CD4-positive, alpha-beta T cell treated with Interleukin-21 for 1 hour (primary cell): ENCODE measurements around the gene PTPRN2.
"Not testable (repeated sequence)": the region's sequence is repeated elsewhere in the genome, so short reads cannot be mapped to it uniquely, and the experiment has no call there.

Source experiments
- DNase-seq: peaks from one replicate; pipeline ENCODE4 v3.0.0-alpha.2; 2020

The PTPRN2 gene

GRCh38 chr7:158395349-158395748, 192.3 kb downstream of the PTPRN2 start:
- DNase-seq, result no peak

GRCh38 chr7:158394936-158395335, 192.7 kb downstream of the PTPRN2 start:
- DNase-seq, result peak; percentile 14

DNA sequence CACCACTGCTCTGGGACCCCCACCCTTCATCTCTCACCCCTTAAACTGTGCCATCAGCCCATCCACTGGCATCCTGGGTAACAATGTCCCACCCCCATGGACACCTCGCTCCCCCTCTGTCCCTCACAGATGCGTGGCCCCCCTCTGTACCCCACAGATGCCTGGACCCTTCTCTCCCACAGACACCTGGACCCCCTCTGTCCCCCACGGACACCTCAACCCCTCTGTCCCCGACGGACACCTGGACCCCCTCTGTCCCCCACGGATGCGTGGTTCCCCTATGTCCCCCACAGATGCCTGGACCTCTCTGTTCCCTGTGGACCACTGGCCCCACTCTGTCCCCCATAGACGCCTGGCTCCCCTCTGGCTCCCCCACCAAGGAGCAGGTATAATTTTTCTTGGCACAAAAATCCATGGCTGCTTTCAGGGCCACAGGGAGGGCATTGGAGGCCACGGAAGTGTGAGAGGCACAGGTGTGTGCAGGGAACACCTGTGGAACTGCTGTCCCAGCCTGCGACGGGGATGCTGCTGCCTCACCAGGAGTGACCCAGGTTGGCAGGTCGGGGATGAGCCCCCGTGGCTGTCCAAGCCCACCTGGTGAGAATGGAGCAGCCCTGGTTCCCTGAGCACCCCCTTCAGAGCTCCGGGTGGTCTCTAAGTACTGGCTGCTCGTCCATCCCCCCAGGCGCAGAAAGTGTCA, 193.5 kb downstream of the PTPRN2 start:
- no peak for DNase-seq

DNA sequence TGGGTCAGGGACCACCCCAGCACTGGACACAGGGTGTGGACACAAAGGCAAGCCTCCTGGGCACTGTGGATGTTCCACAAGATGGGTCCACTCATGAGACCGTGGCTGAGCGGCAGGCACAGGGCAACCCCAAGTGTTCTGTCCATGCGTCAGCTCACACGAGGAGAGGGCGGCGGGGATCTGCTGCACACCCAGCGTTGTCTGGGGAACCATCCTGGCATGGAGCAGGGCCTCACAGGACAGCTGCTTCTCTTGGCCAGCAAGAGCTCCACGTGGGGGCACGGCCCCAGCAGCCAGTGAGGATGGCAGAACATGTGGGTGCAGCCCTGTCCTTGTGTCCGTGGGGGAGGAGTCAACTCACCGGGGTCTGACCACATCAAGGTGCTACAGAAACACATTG, 195.4 kb downstream of the PTPRN2 start:
- DNase-seq, result no peak

GRCh38 chr7:158391541-158391940, 196.1 kb downstream of the PTPRN2 start:
- no peak for DNase-seq

DNA sequence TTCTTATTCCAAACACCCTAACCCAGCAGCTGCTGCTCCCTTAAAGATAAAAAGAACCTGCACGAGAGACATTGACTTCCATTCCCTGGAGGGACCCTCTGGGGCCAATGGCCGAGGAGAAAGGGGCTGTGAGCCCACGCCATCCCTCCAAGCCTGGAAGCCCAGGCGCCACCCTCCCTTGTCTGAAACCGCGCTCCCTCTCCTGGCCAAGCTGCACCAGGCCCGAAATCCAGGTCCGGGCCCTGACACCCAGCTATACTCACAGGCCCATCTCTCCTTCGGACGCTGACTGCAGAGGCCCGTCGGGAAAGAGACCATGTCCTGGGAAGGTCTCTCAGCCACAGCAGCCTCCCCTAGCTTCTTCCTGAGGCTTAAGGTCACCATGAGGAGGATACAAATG, 196.5 kb downstream of the PTPRN2 start:
- no peak for DNase-seq

DNA sequence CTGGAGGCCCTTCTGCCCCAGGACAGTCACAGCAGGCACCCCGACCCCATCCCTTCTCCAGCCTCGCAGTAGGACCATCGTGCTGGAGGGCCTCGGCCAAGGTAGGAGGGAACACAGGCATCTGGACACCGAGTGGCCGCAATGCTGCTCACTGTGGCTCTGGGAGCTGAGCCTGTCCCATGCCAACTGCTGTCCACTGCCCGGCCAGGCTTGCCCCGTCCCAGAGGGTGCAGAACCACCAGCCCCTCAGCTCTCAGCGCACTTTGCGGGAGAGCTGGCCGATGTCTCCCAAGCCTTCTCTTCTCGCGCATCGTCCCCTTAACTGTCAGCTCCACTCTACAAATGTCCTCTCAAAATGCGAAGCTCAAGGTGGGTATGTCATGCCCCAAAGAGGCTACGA, 197.2 kb downstream of the PTPRN2 start:
- DNase-seq, result no peak

DNA sequence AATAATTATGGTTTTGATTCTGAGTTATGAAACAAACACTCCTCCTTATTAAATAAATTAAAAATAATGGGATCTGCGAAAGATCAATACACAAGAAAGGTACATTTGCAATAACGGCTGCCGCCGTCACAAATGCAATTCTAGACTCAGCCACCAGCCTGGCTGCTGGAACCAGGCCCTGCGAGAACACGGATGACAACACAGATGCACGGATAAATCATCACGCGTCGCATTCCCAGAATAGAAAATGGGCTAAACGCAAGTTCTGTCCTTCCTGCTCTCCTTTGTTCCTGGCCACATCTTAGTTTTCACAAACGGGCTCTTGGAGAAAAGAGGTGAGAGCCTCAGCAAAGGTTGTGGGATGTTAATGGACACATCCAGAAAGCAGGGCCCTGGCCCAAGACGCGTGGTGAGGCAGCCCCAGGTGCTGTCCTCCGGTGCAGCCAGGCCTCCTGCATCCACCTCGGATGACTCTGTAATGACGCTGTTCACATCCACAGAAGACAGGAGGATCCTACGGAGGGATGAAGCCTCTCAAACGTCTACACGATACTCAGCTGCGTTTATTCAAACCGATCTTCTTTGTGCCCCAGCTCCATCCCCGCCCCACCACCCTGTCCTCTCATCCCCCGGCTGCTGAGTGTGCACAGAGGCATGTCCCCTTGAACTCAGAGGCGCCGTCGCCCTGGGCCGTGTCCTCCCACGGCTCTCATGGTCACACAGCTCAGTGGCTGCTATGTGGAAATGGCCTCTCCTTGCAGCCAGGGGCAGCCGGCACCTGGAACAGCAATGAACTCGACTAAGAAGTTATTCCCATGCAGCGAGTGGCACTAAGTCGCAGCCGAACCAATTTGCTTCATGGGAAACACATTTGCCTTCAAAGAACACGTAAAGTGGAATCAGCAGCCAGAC, 197.9 kb downstream of the PTPRN2 start:
- no peak for DNase-seq

- no peak for DNase-seq
Measured at GRCh38 chr7:158388928-158389327, 198.7 kb downstream of the PTPRN2 start.

- DNase-seq, result no peak
Measured at GRCh38 chr7:158388072-158388471, 199.6 kb downstream of the PTPRN2 start.

- no peak for DNase-seq
Measured at GRCh38 chr7:158387546-158387891, 200.1 kb downstream of the PTPRN2 start.

GRCh38 chr7:158386866-158387545, 200.6 kb downstream of the PTPRN2 start:
- no peak for DNase-seq

DNA sequence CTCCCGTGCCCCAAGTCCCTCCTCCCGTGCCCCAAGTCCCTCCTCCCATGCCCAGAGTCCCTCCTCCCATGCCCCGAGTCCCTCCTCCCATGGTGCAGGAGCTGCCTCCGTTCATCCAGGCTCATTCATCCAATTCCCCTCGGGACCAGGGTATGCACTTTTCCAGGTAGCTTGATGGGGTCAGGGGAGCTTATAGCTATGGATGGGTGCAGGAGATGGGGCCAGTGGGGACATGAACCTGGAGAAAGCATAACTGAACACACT, 201.3 kb downstream of the PTPRN2 start:
- no peak for DNase-seq

DNA sequence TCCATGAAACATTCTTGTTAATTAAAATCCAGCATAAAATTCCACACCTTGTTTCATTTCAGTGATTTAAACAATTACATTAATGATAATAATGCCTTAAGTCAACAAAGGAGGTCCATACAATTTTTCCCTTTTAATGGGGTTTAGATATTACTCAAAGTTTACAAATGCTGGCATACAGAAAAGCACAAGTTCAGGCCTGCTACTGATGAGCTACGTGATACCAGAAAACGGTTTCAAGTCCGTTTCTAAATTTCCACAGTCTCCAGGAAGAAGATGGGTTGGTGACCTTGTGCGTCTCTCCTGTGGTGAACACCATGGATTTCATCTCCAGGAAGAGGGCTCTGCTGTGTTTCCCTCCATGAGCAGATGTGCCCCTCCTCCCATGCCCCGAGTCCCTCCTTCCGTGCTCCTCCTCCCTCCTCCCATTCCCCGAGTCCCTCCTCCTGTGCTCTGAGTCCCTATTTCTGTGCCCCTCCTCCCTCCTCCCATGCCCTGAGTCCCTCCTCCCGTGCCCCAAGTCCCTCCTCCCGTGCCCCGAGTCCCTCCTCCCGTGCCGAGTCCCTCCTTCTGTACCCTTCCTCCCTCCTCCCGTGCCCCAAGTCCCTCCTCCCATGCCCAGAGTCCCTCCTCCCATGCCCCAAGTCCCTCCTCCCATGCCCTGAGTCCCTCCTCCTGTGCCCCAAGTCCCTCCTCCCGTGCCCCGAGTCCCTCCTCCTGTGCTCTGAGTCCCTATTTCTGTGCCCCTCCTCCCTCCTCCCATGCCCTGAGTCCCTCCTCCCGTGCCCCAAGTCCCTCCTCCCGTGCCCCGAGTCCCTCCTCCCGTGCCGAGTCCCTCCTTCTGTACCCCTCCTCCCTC, 201.9 kb downstream of the PTPRN2 start:
- not testable (repeated sequence) for DNase-seq

GRCh38 chr7:158384746-158385145, 202.9 kb downstream of the PTPRN2 start:
- DNase-seq, result no peak

DNA sequence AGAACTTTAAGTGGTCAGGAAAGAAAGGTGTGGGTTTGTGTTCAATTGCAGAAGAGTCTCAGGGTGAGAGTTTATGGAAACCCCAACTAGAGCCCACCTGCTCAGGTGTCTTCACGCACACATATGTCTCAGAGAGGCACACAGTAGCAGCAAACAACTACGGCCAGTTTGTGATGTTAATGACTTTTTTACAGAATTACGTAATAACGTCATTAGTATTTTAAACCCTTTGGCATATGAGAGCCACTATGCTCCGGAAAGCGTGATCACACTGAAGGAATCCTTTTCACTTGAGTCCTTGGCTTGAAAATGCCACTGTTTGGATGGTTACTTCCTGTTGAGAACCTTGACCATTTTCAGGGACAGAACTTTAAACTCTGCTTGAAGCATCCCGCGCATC, 204.0 kb downstream of the PTPRN2 start:
- DNase-seq, result no peak

GRCh38 chr7:158382363-158383254, 205.0 kb downstream of the PTPRN2 start:
- no peak for DNase-seq

- DNase-seq, result no peak
Measured at GRCh38 chr7:158381956-158382355, 205.7 kb downstream of the PTPRN2 start.

DNA sequence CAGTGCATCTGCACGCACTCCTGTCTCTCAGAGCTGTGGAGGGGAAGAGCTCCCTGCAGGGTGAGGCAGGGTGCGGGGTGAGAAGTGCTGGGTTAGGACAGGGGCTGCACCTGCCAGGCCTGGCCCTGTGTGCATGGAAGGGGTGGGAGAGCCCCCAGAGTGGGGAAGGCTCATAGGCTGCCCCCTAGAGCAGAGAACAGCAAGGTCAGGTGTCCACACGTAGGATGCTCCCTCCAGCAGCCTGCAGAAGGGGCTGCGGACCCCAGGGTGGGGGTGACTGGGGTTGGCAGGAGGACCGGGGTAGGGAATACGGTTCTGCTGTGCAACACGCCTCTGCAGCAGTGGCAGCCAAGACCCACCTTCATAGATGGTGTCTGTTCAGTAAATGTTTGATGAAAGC, 208.6 kb downstream of the PTPRN2 start:
- DNase-seq, result no peak

- DNase-seq, result no peak
Measured at GRCh38 chr7:158377800-158378623, 209.6 kb downstream of the PTPRN2 start.

- peak; percentile 10 for DNase-seq
Measured at GRCh38 chr7:158376839-158377186, 210.8 kb downstream of the PTPRN2 start.
